DMS79 treated with DMSO at 0.1 percent for 48 hours (cell line): ENCODE results near the gene NAGK.

ENCODE experiments used
- DNase-seq: peaks from one replicate; lab custom pipeline; 2025; lab: John Stamatoyannopoulos, UW

NAGK gene

DNA sequence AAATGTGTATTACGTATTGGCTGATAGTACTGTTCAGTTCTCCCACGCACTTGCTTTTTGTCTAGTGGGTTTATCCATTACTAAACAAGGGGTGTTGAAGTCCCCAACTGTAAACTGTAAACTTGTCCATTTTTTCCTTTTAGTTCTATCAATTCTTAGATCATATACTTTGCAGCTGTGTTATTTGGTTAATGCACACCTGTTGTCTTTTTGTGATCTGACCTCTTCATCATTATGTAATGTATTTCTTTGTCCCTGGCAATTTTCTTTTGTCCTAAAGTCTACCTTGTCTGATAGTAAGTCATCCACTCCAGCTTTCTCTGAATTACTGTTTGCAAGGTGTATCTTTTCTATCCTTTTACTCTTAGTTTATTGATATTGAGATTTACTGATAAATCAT lies 39.6 kb downstream of the NAGK start:
- DNase-seq = no peak

DNA sequence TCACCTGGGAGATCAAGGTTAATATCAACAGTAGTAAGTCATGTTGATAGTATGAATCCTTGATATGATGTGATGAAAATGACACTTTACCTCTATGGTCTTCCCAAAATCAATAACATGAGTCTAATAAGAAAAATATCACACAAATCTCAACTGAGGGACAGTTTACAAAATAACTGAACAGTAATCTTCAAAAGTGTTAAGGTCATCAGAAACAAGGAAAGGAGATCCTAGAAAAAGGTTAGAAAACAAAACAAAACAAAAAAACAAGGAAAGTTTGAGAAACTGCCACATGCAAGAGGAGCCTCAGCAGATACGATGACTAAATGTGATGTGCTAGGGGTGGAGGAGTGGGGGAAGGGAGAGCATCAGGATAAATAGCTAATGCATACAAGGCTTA lies 45.4 kb downstream of the NAGK start:
- DNase-seq = no peak

DNA sequence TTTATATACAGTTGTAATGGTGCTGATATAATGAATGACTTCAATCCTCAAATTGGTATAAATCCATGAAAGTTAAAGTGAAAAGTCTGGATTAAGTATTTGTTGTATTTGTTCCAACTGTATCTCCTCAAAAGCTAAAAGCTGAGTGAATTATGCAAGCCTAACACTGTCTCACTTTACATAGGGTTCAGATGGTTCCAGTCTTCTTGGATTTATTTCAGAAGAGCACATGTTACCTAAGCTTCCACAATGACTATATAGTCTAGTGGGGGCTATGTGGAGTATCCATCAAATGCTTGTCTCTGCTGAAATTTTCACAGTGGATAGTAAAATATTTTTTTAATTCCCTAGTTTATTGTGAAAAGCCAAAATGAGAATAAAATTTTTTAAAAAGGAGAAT lies 48.6 kb downstream of the NAGK start:
- no peak for DNase-seq

DNA sequence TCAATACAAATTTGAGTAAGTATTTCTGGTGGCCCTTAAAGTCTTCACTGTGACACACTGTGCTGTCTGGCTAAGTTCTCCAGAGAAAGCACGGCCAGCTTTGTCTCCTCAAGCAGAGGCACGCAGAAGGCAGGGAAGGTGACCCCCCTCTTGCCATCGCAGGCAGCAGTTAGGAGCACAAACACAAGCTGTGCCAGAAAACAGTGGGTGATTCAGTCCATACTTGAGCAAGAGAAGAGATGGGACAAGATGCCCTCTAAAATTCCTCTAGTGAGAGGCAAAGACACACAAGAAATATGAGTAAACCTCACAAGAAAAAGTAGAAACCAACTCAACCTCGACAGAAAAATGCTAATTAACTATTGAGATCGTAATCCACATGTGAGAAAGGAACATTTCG lies 51.7 kb downstream of the NAGK start:
- DNase-seq = no peak

DNA sequence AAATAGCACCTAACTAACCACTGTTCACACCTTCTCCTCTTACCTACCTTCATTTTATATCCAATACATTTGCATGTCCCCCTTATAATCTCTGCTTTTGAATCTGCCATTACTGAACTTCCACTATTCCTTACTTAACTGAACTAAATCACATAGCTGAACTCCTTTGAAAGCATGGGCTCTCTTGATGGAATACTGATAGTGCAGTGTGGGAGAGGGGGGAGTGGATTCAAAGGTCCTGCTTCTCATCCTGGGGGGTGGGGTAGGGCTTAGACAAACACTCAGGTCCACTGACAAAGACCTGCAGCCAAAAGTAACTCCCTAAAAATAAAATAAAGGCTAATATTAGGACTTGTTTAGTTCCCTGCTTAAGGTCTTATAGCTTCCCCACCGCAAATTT lies 53.0 kb downstream of the NAGK start:
- DNase-seq = no peak

DNA sequence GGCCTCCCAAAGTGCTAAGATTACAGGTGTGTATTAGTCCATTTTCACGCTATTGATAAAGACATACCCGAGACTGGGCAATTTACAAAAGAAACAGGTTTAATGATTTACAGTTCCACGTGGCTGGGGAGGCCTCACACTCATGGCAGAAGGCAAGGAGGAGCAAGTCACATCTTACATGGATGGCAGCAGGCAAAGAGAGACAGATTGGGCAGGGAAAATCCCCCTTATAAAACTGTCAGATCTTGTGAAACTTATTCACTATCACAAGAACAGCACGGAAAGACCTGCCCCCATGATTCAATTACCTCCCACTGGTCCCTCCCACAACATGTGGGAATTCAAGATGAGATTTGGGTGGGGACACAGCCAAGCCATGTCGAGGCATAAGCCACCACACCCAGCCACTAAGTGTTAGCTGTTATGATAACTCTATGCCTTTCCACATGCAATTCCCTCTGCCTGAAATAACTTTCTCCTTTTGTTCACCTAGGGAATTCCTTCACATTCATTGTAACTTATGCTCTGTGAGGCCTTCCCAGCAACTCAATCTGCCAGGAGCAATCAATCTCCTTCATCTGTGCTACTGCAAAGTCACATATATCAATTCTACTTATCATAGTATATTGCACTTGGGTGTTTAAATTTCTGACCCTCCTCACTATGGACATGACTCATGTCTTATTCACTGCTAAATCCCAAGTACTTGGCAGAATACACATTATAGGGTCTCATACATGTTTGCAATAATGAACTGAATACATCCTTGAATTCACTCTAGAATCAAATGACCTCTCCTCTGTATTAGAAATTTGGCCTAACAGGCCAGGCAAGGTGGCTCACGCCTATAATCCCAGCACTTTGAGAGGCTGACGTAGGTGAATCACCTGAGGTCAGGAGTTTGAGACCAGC lies 54.2 kb downstream of the NAGK start:
- no peak for DNase-seq

DNA sequence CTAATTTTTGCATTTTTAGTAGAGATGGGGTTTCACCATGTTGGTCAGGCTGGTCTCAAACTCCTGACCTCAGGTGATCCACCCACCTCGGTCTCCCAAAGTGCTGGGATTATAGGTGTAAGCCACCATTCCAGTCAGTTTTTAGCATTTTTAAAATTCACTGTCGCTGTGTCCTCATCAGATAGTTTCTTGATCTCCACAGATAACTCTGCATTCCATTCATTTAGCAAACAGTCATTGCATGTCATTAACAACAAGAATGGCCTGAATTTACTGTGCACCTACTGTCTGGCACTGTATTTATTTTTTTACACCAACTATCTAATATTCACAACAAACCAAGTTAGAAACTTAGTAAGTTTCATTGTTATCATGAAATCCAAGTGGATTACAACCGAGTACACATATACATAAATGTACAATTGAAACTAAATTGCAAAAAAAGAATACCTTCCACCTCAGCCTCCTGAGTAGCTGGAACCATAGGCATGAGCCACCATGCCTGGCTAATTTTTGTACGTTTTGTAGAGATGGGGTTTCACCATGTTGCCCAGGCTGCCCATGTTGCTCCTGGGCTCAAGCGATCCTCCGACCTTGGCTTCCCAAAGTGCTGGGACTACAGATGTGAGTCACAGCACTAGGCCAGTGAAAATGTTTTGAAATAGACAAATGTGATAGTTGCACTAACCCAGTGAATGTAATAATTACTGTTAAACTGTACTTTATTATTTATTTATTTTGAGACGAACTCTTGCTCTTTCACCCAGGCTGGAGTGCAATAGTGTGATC lies 57.3 kb downstream of the NAGK start:
- no peak for DNase-seq

DNA sequence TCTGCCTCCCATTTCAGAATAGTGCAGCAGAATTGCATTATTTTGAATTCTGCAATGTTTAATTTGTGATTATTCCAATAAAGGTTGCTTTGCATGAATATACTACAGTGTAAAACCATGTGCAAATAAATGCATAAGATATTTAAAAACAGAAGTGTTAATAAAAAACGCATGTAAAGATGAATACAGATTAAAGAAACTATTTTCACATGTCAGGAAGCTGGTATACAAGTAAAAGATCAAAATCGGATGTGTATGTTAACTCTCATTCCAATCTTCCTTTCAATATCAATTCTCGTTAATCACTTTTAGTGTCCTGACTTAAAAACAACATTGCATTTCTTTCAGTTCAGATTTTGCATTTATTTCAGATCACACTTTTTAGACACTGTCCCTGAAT lies 58.5 kb downstream of the NAGK start:
- DNase-seq = no peak
